Spleen (tissue), 11 donors: ENCODE results near the gene ZSWIM6. TPM values are rescaled to one million over a fixed set of nuclear protein-coding genes. Genes with fewer than 3 reads are reported as not detected.

Experiments used
- DNase-seq: peaks from one replicate; pipeline ENCODE4 v3.0.0-alpha.2; 2020
- H3K27ac ChIP-seq, 8 donors: fragments of 200-600 bp; sonication (generic) in 7 of 8; 1 replicate in 4 of 8; 2 replicates in 4 of 8; pipeline versions ENCODE4 v1.5.0 to v1.8.0; 2016 to 2021; ENCODE audit warnings: inconsistent platforms in 4 of 8, mild to moderate bottlenecking in 4 of 8, moderate library complexity in 1 of 8
- H3K27me3 ChIP-seq, 7 donors: fragments of 200-600 bp; sonication (generic) in 6 of 7; replicated peaks in 1 of 7; 1 replicate in 4 of 7; 2 replicates in 3 of 7; pipeline versions ENCODE4 v1.5.0 to v1.8.0; 2016 to 2021; ENCODE audit warnings: inconsistent platforms in 3 of 7, mild to moderate bottlenecking in 1 of 7
- H3K36me3 ChIP-seq, 6 donors: fragments of 200-600 bp; sonication (generic) in 5 of 6; 1 replicate in 4 of 6; 2 replicates in 2 of 6; pipeline versions ENCODE4 v1.5.0 to v1.8.0; 2016 to 2021; ENCODE audit warnings: inconsistent platforms in 2 of 6
- H3K4me1 ChIP-seq, 6 donors: fragments of 200-600 bp; sonication (generic) in 5 of 6; 1 replicate in 3 of 6; 2 replicates in 3 of 6; pipeline versions ENCODE4 v1.5.0 to v1.8.0; 2016 to 2021; ENCODE audit warnings: inconsistent platforms in 3 of 6
- H3K4me3 ChIP-seq, 8 donors: fragments of 200-600 bp; sonication (generic) in 7 of 8; 1 replicate in 4 of 8; 2 replicates in 4 of 8; pipeline versions ENCODE4 v1.5.0 to v1.8.0; 2016 to 2021; ENCODE audit warnings: inconsistent platforms in 4 of 8, mild to moderate bottlenecking in 4 of 8, moderate library complexity in 2 of 8
- H3K9me3 ChIP-seq, 8 donors: fragments of 200-600 bp; sonication (generic) in 7 of 8; 1 replicate in 4 of 8; 2 replicates in 4 of 8; pipeline versions ENCODE4 v1.5.0 to v1.8.0; 2016 to 2021; ENCODE audit warnings: inconsistent platforms in 4 of 8
- POLR2A ChIP-seq, 3 donors: fragments of 450-650 bp; IDR thresholded peaks; one replicate each; pipeline ENCODE4 v1.5.1; 2017; ENCODE audit warnings: antibody characterized with exemption in 3 of 3, mild to moderate bottlenecking in 1 of 3
- POLR2AphosphoS5 ChIP-seq, 3 donors: sonication (generic); formaldehyde crosslinking; IDR thresholded peaks; one replicate each; pipeline ENCODE4 v1.5.1; 2017; ENCODE audit warnings: antibody characterized with exemption in 3 of 3
- WGBS, 5 donors: extraction: QIAGEN DNeasy Blood & Tissue Kit in 3 of 5; methylation state at CpG; one replicate each; pipeline versions ENCODE4 v1.1.5 to v1.1.7; 2013 to 2018; 5-methylcytosine and 5-hydroxymethylcytosine counted together
- intact Hi-C: fragments of 100-400 bp; cut with DNase I; formaldehyde crosslinking; loops from one replicate; pipeline ENCODE4 v1.15.0; 2023; ENCODE audit warnings: low total_unique reads
- polyA plus RNA-seq, 3 donors: library from polyadenylated mRNA; stranded (reverse); fragments of 200-250 nt; gene quantifications; one replicate each; pipeline ENCODE4 v1.2.1, GENCODE V29; 2013
- total RNA-seq, 7 donors: library from RNA; depleted of rRNA in 3 of 7; stranded (reverse); fragments of >200 nt in 3 of 7; fragmentation: NEBNext Ultra II Directional in 4 of 7; extraction: Animal tissue kit (Norgen Biotek cat#: 25700) in 4 of 7; gene quantifications; one replicate each; pipeline versions ENCODE4 v1.1.0 to v1.2.1, GENCODE V29; 2016 to 2021
- TF ChIP-seq, protein P1 (sequence below), 11 experiments: fragments of 200-600 bp in 7 of 11; fragments of 450-650 bp in 4 of 11; sonication (generic) in 4 of 11; IDR thresholded peaks in 8 of 11; conservative IDR thresholded peaks in 3 of 11; 1 replicate in 7 of 11; 2 replicates in 4 of 11; pipeline versions ENCODE4 v1.4.0 to v1.8.0; 2016 to 2021; ENCODE audit warnings: antibody characterized with exemption in 11 of 11, inconsistent platforms in 4 of 11, mild to moderate bottlenecking in 1 of 11
- donor health status: healthy with polysubstance abuse.
- donor health status: DM: no; HTN: no; CAD: no; lungs with moderate emphysema.
- donor health status: DM: no; HTN: no; CAD: no.
- donor health status: Bipolar disorder and iron deficiency.
- donor health status: healthy.
- donor health status: DM: no; HTN: no; CAD: no.
- donor health status: DM: yes; HTN: yes; CAD: no.

ZSWIM6 gene
- total and polyA plus RNA-seq, 10 donors = 3.1 to 22.9 (median 16.9) TPM

DNA sequence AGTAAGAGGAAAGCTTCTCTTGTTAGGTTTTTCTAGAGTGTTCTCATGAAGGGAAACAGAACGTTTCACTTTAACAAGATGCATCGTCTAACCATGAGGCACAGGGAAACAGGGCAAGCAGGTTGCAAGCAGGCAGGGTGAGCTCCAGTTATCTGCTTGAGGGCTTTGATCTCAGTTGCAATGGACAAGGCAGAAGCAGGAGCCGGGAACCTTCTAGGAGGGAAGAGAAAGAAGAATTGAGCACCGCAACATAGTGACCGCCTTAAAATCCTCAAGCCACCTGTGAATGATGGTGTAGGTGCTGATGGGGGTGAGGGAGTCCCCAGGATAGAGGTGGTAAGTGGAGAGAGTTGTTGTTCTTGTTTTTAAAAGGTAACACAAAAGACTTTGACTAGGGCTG lies 22.9 kb upstream of the ZSWIM6 start:
- Histone ChIP-seq H3K36me3 (no peaks in the 10 kb centered on the region), H3K4me3 (no peak overlapping the region), H3K4me1 (peaks cover 0 to 6% (median 0%) of the 10 kb centered on the region in 6 donors), H3K27ac (no peak overlapping the region), H3K27me3 (no peaks in the 10 kb centered on the region), H3K9me3 (no peaks in the 10 kb centered on the region)
- DNase-seq = no peak
- intact Hi-C loops = no loop called here
- no peak for TF ChIP-seq POLR2A (IDR thresholded peaks at IDR 0.05)
- TF ChIP-seq, protein P1, sequence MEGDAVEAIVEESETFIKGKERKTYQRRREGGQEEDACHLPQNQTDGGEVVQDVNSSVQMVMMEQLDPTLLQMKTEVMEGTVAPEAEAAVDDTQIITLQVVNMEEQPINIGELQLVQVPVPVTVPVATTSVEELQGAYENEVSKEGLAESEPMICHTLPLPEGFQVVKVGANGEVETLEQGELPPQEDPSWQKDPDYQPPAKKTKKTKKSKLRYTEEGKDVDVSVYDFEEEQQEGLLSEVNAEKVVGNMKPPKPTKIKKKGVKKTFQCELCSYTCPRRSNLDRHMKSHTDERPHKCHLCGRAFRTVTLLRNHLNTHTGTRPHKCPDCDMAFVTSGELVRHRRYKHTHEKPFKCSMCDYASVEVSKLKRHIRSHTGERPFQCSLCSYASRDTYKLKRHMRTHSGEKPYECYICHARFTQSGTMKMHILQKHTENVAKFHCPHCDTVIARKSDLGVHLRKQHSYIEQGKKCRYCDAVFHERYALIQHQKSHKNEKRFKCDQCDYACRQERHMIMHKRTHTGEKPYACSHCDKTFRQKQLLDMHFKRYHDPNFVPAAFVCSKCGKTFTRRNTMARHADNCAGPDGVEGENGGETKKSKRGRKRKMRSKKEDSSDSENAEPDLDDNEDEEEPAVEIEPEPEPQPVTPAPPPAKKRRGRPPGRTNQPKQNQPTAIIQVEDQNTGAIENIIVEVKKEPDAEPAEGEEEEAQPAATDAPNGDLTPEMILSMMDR (IDR thresholded peaks at IDR 0.05 in 8 of 11, conservative IDR thresholded peaks at IDR 0.05 in 3 of 11) = no peak
- no peak for TF ChIP-seq POLR2AphosphoS5 (IDR thresholded peaks at IDR 0.05)
- 88 to 95% (median 90%) methylated on average over 5 of the region's 5 CpGs for WGBS, 5 donors

- no peak overlapping the region for H3K4me3 ChIP-seq
- no peak for TF ChIP-seq POLR2A (IDR thresholded peaks at IDR 0.05)
- TF ChIP-seq POLR2AphosphoS5 (IDR thresholded peaks at IDR 0.05) = no peak
- TF ChIP-seq, protein P1 (IDR thresholded peaks at IDR 0.05 in 8 of 11, conservative IDR thresholded peaks at IDR 0.05 in 3 of 11) = no peak
- no peaks in the 10 kb centered on the region for H3K9me3 ChIP-seq
- no peak overlapping the region for H3K27ac ChIP-seq
- H3K27me3 ChIP-seq = no peaks in the 10 kb centered on the region
- intact Hi-C loops = no loop called here
- 69 to 79% (median 70%) methylated on average over 5 of the region's 5 CpGs for WGBS, 5 donors
- peaks cover 0 to 14% (median 0%) of the 10 kb centered on the region in 6 donors for H3K4me1 ChIP-seq
- DNase-seq = no peak
- no peaks in the 10 kb centered on the region for H3K36me3 ChIP-seq
These were observed 20.9 kb upstream of the ZSWIM6 start for GRCh38 chr5:61311056-61311610.

DNA sequence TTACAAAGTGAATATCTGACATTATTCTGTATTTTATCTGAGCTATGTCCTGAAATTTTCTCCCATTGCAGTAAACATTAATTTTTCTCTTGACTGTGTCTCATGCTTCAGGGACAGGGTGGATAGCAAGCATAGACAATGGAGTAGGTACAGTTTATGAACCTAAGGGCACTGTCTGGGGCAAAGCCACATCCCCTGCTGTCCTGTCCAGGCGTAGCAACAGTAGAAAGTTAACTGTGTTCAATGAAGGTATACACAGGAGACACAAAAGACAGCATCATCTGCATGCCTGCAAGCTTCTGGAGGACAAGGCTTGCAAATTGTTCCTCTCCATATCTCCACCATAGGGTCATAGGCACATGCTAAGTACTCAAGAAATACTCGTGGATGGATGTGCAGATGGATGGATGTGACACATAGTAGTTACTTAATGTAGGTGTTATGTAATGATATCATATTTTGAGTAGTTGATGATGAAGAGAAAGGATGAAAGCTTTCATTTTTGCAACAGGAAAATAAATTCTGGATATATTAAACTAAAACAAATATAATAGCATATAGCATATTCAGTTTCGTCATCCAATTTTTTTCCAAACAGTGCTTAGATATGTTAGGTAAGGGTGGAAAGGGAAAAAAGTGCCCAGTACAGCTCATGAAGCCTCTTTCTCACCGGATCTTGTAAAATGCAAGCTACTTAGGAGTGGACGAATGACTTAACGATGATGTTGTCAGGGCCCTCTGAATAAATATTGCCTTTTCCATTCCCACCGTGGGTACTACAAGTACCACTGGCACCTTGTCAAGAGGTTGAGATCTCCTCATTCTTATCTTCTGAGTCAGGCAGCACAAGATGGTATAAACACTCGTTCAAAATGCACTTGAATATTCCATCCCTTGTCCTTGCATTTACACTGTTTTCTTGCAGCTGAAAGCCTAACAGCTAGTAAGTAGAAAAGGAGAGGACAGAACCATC lies 19.9 kb upstream of the ZSWIM6 start:
- H3K27ac ChIP-seq = no peak overlapping the region

More for the DNA sequence above, 19.9 kb upstream of the ZSWIM6 start:
- H3K36me3 ChIP-seq = no peaks in the 10 kb centered on the region
- no peak for DNase-seq
- no peak overlapping the region for H3K4me3 ChIP-seq
- intact Hi-C loops = no loop called here
- no peaks in the 10 kb centered on the region for H3K27me3 ChIP-seq
- H3K4me1 ChIP-seq = peaks cover 0 to 14% (median 0%) of the 10 kb centered on the region in 6 donors
- 81 to 89% (median 85%) methylated on average over 8 of the region's 8 CpGs for WGBS, 5 donors
- H3K9me3 ChIP-seq = no peaks in the 10 kb centered on the region
- TF ChIP-seq POLR2A (IDR thresholded peaks at IDR 0.05) = no peak
- TF ChIP-seq, protein P1 (IDR thresholded peaks at IDR 0.05 in 8 of 11, conservative IDR thresholded peaks at IDR 0.05 in 3 of 11) = no peak
- no peak for TF ChIP-seq POLR2AphosphoS5 (IDR thresholded peaks at IDR 0.05)
